ENCODE measurements around the gene SLC35F4.

- TF ChIP-seq, protein P1, sequence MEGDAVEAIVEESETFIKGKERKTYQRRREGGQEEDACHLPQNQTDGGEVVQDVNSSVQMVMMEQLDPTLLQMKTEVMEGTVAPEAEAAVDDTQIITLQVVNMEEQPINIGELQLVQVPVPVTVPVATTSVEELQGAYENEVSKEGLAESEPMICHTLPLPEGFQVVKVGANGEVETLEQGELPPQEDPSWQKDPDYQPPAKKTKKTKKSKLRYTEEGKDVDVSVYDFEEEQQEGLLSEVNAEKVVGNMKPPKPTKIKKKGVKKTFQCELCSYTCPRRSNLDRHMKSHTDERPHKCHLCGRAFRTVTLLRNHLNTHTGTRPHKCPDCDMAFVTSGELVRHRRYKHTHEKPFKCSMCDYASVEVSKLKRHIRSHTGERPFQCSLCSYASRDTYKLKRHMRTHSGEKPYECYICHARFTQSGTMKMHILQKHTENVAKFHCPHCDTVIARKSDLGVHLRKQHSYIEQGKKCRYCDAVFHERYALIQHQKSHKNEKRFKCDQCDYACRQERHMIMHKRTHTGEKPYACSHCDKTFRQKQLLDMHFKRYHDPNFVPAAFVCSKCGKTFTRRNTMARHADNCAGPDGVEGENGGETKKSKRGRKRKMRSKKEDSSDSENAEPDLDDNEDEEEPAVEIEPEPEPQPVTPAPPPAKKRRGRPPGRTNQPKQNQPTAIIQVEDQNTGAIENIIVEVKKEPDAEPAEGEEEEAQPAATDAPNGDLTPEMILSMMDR (IDR thresholded peaks at IDR 0.05): no peak
- TF ChIP-seq POLR2A (IDR thresholded peaks at IDR 0.05): no peak
Observed at GRCh38 chr14:57519043-57519442, 346.8 kb downstream of the SLC35F4 start.
